Daoy (cell line): ENCODE data around the gene RARS2. TPM values are rescaled to one million over a fixed set of nuclear protein-coding genes. Genes with fewer than 3 reads are reported as not detected.

ENCODE experiments used
- DNase-seq: peaks from one replicate; pipeline ENCODE4 v3.0.0-alpha.2; 2015; ENCODE audit warnings: low read depth
- total RNA-seq: library from RNA; depleted of rRNA; stranded (reverse); fragments of >200 nt; shearing (Covaris generic); gene quantifications from 2 replicates; pipeline ENCODE4 v1.2.3, GENCODE V29; 2014

Gene RARS2
- total RNA-seq, 1 experiment from 2014 or later, result 38.9 TPM

- no peak for DNase-seq
Measured at GRCh38 chr6:87574237-87574804, 15.5 kb downstream of the RARS2 start.

- DNase-seq, result no peak
Measured at GRCh38 chr6:87573307-87574024, 16.3 kb downstream of the RARS2 start.

- no peak for DNase-seq
Measured at GRCh38 chr6:87572883-87573282, 16.9 kb downstream of the RARS2 start.

DNA sequence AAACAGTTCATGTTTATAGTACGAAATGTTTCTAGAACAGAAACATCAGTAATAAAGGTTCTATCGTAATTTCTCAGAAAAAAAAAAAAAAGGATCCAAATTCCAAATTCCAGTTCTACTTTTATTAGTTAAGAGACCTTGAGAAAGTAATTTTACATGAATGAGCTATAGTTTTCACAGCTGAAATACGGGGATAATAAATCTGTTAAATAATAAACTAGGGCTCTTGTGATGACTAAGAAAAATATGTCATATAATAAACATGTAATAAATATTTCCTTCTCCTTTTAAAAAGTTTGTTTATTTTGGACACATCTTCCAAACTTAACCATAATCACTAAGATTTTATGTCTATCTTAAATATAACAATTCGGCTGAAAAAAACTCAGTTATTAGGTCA lies 17.8 kb downstream of the RARS2 start:
- no peak for DNase-seq

DNA sequence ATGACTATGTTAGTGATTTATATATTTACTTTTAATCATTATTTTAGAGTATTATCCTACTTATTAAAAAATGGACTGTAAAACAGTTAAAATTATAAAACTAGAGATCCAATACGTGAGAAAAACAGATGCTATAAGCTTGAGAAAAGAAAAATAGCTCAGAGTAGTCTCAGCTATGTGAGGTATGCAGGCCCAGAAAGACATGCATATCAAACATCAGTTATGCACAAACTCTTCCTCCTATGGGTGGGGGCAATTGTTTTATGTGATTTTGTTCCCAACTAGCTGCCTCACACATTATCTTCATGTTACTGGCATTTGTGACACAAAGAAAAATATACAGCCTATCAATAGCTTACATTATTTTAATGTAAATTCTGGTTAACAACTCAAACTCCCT lies 28.8 kb downstream of the RARS2 start:
- DNase-seq, result no peak

GRCh38 chr6:87558446-87558845 lies 31.3 kb downstream of the RARS2 start:
- DNase-seq, result no peak

DNA sequence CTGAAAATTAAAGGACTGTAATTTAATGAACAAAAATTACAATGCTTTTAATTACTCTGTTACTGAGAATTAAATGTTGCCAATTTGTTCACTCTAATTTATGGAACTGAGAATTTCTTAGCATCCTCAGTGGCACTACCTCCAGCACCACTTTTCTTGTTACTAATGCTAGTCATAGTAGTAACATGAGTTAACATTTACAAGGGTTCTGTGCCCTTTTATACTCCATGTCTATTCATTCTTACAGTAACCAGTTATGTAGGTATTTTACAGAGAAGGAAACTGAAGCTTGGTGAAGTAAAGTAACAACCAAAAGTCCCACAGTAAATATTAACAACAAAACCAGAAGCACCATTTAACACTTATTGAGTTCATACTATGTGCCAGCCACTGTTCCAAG lies 34.3 kb downstream of the RARS2 start:
- DNase-seq, result no peak

DNA sequence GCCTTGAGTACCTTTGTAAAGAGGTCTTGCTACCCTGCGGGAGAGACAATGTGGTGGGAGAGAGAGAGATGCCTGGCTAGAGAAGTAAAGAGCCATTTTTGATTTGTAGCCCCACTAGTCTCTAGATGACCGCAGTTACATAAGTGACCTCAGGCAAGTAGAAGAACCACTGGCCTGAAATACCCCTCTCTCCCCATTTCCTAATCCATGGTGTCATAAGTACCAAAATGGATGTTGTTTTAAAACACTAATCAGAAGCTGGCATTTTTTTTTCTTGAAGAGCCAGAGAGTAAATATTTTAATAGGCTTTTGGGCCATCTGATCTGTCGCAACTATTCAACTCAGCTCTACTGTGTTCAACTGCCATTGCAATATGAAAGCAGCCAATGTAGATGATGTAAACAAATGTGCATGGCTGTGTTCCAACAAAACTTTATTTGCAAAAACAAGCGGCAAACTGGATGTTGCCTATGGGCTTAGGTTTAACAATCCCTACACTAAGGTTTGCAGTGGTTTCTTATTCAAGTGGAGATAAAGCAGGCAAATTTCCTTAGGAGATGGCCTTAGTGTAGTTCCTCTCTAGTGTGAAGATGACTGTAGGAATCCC lies 36.5 kb downstream of the RARS2 start:
- DNase-seq, result no peak

DNA sequence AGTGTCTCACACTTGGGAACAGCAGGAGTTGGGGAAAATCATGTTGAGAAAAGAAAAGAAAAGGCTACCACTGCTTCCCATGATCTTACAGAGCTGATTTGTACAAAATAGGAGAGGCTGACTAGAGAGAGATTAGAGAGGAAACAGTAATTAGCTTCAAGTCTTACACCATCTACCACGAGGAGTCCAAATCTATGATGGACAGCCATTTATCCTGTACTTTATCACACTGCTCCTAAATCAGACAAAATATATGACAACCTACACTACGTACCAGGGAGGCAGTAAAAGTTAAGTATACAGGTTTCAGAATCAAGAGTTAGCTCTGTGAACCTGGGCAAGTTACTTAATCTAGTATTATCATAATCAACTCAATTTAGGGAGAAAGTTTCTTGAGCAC lies 38.0 kb downstream of the RARS2 start:
- no peak for DNase-seq

GRCh38 chr6:87544474-87544735 lies 45.4 kb downstream of the RARS2 start:
- no peak for DNase-seq

DNA sequence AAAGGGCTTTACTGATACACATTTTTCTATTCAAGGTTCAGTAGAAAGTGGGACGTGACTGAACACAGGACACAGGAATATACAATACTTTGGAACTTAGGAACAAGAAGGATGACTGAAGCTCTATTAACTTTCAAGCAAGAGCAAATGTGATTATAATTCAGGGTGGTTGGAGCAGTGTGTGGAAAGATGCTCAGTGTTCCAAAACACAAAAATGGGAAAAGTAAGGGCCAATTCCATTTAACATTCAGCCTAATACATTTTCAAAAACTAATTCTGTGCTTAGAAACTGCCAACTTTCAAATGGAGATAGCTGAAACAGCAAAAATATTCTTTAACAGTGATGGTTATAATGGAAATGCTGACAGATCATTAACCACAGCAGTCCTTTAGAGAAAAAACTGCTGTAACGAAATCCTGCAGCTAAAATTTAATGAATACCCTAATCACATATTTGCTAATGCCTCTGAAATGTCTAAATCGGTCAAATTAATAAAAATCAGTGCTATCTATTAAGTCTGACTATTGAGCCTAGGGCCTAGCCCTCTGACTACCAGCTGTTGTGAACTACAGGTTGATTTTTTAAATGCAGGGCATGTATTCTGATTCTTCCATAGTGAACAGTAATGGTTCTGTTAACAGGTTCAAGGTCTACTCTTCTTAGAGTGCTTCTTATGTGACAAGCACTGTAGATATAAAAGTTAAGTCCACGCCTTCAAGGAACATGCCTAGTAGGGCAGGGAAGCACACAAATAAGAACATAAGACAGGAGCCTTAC lies 45.9 kb downstream of the RARS2 start:
- no peak for DNase-seq

- no peak for DNase-seq
Measured at GRCh38 chr6:87541744-87542143, 48.0 kb downstream of the RARS2 start.

DNA sequence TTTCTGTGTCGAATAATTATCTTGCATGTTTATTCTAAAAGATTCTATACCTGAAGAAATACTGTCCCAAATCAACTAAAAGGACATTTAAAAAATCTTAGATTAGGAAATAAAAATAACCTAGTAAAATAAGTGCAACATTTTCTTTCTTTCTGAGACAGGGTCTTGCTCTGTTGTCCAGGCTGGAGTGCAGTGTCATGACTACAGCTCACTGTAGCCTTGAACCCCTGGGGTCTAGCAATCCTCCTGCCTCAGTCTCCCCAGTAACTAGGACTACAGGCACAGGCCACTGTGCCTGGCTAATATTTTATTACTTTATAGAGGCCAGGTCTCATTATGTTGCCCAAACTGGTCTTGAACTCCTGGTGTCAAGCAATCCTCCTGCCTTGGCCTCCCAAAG lies 48.7 kb downstream of the RARS2 start:
- DNase-seq, result no peak

DNA sequence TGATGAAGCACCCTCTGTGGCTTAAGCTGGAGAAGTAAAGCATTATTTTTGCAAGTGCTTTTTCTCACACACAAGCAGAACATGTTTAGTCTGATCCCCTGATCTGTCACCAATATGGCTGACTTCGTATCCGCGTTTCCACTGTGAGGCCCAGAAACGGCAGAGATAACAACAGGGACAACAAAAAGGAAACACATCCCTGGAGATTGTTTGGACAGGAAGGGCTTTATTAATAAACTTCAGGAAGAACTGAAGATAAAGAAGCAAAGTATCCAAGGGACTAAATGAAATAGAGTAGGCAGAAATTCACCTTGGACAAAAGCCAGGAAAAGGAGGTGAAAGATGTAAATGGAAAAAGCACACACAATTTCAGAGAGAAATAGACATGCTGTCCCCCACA lies 49.2 kb downstream of the RARS2 start:
- no peak for DNase-seq

DNA sequence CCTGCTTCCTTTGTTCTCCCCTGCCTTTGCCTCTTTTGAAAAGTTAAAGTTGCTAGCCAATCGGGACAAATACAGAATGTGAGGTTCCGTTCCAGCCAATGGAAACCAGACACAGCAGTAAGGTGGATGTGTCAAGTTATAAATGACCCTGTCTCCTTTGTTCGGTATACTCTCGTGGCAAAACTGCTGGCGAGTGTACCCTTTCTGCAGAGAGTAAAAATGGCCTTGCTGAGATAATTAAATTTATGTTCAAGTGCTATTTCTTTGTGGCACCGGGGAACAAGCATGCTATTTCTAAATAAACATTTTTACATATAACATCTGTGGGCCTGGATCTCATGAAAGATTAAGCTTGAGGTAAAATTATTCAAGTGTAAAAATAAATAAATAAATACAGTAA lies 50.2 kb downstream of the RARS2 start:
- no peak for DNase-seq

- no peak for DNase-seq
Measured at GRCh38 chr6:87538510-87539260, 51.1 kb downstream of the RARS2 start.

DNA sequence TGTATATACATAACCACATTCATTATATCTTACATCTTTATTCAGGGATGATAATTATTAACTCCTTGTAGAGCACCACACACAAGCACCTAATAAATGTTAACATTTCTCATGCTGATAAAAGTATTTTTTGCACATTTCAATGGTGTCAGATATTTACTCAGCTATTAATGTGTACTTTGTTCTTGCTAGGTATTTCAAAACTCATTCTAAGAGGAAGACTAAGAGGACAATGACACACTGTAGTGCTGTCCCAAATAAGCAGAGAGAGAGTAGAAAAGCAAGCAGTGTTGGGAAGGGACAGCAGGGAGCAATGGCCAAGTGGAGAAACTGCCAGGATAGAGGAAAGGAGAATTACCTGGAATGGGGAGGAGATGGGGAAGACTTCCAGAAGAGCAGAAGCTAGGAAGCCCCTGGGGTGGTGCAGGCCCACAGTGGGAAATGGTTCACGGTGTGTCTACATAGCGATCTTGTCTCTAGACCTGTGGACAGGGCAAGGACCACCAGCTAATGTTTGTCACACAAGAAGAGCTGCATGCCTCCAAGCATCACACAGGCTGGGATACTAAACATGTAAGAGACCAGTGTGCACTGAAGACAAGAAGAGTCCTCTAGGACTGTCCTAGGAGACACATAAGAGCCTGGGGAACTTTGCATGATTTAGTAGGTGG lies 55.3 kb downstream of the RARS2 start:
- DNase-seq, result no peak

DNA sequence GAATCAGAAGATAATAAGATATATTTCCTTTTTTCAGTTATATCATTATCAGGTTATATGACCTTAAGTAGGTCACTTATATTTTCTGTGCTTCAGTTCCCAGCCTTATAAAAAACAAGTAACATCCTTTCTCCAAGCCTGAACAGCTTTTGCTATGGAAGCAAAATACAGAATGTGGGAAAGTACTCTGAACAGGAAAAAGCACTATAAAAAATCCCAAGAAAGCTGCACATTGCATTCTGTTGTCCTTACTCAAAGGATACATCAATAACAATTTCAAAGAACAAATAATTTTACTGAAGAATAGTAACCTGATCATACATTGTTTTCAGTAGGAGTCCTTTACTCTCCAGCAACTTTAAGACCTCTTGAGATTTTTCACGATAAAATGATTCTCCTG lies 60.6 kb downstream of the RARS2 start:
- DNase-seq, result no peak

DNA sequence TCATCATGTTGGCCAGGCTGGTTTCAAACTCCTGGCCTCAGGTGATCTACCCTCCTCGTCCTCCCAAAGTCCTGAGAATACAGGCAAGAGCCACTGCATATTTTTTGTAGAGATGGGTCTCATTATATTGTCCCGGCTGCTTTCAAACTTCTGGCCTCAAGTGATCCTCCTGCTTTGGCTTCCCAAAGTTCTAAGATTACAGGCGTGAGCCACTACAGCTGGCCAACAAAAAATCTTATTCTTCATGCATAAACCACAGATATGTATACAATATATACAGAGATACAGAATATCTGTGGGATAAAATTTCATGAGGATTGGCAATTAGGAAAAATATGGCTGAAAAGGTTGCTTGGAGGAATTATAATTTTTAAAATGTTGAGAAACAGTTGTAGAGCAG lies 67.1 kb downstream of the RARS2 start:
- DNase-seq, result no peak

DNA sequence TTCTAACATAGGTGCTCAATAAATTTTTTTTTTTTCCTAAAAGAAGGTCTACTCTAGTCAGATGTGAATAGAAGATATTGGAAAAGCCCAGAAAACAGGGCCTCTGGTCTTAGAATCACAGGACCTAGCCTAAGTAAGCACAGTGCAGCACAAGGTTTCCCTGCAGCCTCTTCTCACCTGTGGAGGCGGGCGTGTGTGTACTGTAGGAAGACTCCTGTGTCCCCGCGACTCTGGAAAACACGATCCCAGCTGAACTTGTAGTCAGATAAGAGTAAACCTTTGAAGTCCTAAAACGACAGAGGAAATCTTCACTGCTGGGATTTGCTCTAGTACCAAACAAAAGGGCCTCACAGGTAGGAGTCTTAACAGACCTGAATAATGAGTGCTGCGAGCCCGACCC lies 71.3 kb downstream of the RARS2 start:
- no peak for DNase-seq

DNA sequence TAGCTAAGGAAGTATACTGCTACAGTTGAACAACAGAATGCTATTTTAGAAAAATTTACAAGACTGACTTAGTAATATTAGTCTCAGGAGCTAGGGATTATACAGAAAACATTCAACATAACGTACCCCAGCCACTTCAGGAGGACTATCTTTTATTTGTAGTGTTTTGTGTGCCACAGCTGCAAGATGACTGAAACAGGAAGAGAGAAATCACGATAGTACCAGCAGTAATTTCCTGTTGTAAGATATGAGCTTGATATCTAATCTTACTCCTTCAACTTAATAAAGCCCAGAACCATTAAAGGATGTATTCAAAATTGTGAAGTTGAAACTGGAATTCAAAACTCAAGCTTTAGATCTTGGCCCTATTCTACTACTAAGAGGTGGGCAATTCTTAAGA lies 75.0 kb downstream of the RARS2 start:
- DNase-seq, result no peak

DNA sequence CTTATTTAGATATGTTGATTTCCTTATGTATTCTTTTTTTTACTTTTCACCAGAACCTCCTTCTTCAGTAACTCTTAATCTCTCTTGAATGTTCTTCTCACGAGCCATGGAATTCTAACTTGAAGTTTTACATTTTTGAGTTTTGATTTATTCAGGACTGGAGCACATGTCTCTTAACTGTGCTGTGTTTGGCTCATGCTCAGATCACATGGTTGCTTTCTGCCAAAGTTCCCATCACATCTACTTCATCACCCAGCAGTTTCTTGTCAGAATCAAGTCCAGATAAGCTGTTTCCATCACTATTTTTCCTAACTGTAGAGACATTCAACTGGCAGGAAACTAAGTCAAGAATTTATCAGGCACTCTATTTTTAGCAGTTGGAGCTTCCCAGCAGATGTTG lies 85.3 kb downstream of the RARS2 start:
- DNase-seq, result no peak
